ENCODE measurements around the gene PHLDB3. TPM values are rescaled to one million over a fixed set of nuclear protein-coding genes. Genes with fewer than 3 reads are reported as not detected.

The PHLDB3 gene
- total RNA-seq, 1 experiment from 2014 or later = 9.0 TPM

DNA sequence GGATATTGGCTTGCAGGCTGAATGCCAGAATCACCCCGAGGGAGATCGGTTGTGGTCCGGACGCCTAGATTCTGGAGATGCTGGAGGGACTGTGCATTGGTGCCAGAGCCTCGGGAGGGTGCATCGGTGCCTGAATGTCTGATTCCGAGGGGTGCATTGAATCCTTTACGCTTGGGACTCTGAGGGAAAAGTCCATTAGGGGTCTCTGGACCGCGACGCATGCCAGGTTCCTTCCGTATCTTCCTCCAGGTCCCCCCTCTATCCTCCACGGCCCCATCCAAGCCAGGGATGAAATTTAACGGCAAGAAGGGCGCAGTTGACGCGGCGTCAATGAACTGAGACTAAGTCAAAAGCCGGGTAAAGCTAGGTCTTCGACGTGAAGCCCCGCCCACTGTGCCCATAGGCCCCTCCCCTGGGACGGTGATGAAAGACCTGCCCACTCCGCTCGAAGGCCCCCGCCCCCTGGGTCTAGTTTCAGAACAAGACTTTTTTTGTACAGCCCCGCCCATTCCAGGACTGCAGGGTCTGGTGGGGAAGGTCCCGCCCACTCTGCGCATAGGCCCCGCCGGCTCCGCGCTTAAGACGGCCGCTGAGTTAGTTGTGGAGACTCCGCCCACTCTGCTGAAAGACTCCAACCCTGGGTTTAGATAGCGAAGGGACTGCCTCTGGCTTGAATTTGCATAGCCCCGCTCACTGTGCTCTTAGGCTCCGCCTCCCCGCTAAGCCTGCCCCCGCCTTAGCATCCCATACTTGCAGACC is 29.2 kb upstream of the PHLDB3 start:
- DNase-seq (ENCODE audit: low spot score) = peak; percentile 100
- no TSS peak for BruUV-seq (replicated peaks)
- POLR2A ChIA-PET (ENCODE audit: low non-redundant PET) = interaction anchor here (0.7 kb wide), 1 partner anchor 62 kb away, joined by 4 read pairs; the partner anchor contains the start of gene IRGQ
- Histone ChIP-seq H3K27me3 (replicated peaks; ENCODE audit: insufficient read depth, low read depth, low read length, poor library complexity) (no peaks in the 10 kb centered on the region), H3K9me3 (ENCODE audit: low read depth, low read length, poor library complexity, severe bottlenecking) (peaks cover 1% of the 10 kb centered on the region), H3K36me3 (ENCODE audit: insufficient read depth, low read length, poor library complexity, severe bottlenecking) (peaks cover 8% of the 10 kb centered on the region), H3K4me3 (ENCODE audit: low read depth, low read length, poor library complexity, severe bottlenecking) (peak overlapping the region; percentile 63), H3K27ac (ENCODE audit: low read depth, low read length, poor library complexity, severe bottlenecking) (peak overlapping the region; percentile 86), H3K4me1 (ENCODE audit: insufficient read depth, low read length, poor library complexity, severe bottlenecking) (peaks cover 13% of the 10 kb centered on the region)
- CTCF ChIA-PET = interaction anchor here (0.5 to 1.7 kb wide), 4 partner anchors 14 to 88 kb away, joined by 3 to 7 read pairs (median 4); no protein-coding TSS in a partner anchor
- TF ChIP-seq EZH2 (IDR thresholded peaks at IDR 0.05; ENCODE audit: borderline replicate concordance, low read depth, low read length, poor library complexity, severe bottlenecking) = no peak
- TF ChIP-seq, protein P1, sequence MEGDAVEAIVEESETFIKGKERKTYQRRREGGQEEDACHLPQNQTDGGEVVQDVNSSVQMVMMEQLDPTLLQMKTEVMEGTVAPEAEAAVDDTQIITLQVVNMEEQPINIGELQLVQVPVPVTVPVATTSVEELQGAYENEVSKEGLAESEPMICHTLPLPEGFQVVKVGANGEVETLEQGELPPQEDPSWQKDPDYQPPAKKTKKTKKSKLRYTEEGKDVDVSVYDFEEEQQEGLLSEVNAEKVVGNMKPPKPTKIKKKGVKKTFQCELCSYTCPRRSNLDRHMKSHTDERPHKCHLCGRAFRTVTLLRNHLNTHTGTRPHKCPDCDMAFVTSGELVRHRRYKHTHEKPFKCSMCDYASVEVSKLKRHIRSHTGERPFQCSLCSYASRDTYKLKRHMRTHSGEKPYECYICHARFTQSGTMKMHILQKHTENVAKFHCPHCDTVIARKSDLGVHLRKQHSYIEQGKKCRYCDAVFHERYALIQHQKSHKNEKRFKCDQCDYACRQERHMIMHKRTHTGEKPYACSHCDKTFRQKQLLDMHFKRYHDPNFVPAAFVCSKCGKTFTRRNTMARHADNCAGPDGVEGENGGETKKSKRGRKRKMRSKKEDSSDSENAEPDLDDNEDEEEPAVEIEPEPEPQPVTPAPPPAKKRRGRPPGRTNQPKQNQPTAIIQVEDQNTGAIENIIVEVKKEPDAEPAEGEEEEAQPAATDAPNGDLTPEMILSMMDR (conservative IDR thresholded peaks at IDR 0.05; ENCODE audit: low read depth, low read length) = no peak
- intact Hi-C loops (cut with micrococcal nuclease; ENCODE audit: unreplicated experiment) = loop anchor here (2.0 to 10.0 kb wide), 2 partner anchors 63 to 131 kb away; partner anchors contain the start of genes IRGQ and ZNF576

DNA sequence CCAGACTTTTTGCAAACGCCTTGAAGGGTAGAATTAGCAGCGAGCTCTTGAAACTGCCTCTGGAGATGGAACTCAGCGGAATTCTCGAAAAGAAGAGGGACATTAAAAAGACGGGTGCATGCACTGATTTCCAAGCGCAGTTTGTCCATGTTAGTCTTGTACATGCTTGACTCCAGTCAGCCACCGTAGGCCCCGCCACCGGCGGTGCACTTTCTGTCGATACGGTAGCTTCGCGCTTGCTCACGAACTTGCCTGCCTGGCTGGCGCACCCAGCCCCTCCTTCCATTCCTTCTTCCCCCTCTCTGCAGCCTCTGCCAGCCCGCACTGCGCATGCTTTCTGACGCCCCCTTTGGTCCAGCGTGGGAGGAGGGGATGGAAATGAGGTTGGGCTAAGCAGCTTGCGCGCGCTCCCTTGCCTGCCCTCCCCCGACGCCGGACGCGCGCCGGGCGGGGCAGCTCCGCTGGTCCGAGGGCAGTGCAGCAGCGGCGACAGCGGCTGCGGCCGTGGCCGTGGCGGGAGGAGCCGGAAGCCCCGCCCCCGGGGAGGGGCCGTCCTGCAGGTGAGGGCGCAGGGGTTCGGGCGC is 28.5 kb upstream of the PHLDB3 start, which contains the start of gene ZNF575:
TSS of gene ZNF575 (plus strand) at position 227 of the 584 bp plus-strand sequence. CDS start 1,235 bp downstream, outside the sequence.
- peak within 1 kb of the TSS; percentile 86 for H3K27ac ChIP-seq (ENCODE audit: low read depth, low read length, poor library complexity, severe bottlenecking)
- DNase-seq (ENCODE audit: low spot score) = peak; percentile 97
- no peaks in the 10 kb centered on the region for H3K27me3 ChIP-seq (replicated peaks; ENCODE audit: insufficient read depth, low read depth, low read length, poor library complexity)
- TF ChIP-seq, protein P1 (conservative IDR thresholded peaks at IDR 0.05; ENCODE audit: low read depth, low read length) = no peak
- no peak for TF ChIP-seq EZH2 (IDR thresholded peaks at IDR 0.05; ENCODE audit: borderline replicate concordance, low read depth, low read length, poor library complexity, severe bottlenecking)
- intact Hi-C loops (cut with micrococcal nuclease; ENCODE audit: unreplicated experiment) = loop anchor here (2.0 to 10.0 kb wide), 2 partner anchors 64 to 132 kb away; partner anchors contain the start of genes IRGQ and ZNF576
- H3K4me3 ChIP-seq (ENCODE audit: low read depth, low read length, poor library complexity, severe bottlenecking) = peak within 1 kb of the TSS; percentile 63
- POLR2A ChIA-PET (ENCODE audit: low non-redundant PET) = no interaction called here
- CTCF ChIA-PET = interaction anchor here (0.7 to 1.7 kb wide), 3 partner anchors 13 to 86 kb away, joined by 3 to 7 read pairs (median 4); no protein-coding TSS in a partner anchor
- peaks cover 15% of the 10 kb centered on the region for H3K4me1 ChIP-seq (ENCODE audit: insufficient read depth, low read length, poor library complexity, severe bottlenecking)
- H3K9me3 ChIP-seq (ENCODE audit: low read depth, low read length, poor library complexity, severe bottlenecking) = no peaks in the 10 kb centered on the region
- peaks cover 1% of the 10 kb centered on the region for H3K36me3 ChIP-seq (ENCODE audit: insufficient read depth, low read length, poor library complexity, severe bottlenecking)
- BruUV-seq (replicated peaks) = no TSS peak

DNA sequence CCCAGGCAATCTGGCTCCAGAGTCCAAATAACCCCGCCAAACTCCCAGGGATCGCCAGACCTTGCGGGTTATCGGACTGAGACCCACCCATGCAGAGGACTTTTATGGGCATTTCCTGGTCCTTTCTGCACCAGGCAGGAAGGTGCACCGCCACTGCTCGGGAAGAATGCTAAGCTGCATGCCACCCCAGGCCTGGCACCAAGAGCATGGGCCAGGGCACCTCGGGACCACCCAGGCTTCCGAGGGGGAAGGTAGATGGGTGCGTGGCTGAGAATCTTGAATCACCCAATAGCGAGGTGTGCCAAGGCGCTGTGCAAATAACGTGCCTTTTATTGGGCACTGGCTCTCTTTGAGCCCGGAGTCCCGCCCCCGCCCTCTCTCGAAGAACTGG is 28.0 kb upstream of the PHLDB3 start:
- Histone ChIP-seq H3K9me3 (ENCODE audit: low read depth, low read length, poor library complexity, severe bottlenecking) (no peaks in the 10 kb centered on the region), H3K4me1 (ENCODE audit: insufficient read depth, low read length, poor library complexity, severe bottlenecking) (peaks cover 20% of the 10 kb centered on the region), H3K4me3 (ENCODE audit: low read depth, low read length, poor library complexity, severe bottlenecking) (peak overlapping the region; percentile 63), H3K36me3 (ENCODE audit: insufficient read depth, low read length, poor library complexity, severe bottlenecking) (no peaks in the 10 kb centered on the region), H3K27ac (ENCODE audit: low read depth, low read length, poor library complexity, severe bottlenecking) (peak overlapping the region; percentile 86), H3K27me3 (replicated peaks; ENCODE audit: insufficient read depth, low read depth, low read length, poor library complexity) (no peaks in the 10 kb centered on the region)
- TF ChIP-seq, protein P1 (conservative IDR thresholded peaks at IDR 0.05; ENCODE audit: low read depth, low read length) = no peak
- TF ChIP-seq EZH2 (IDR thresholded peaks at IDR 0.05; ENCODE audit: borderline replicate concordance, low read depth, low read length, poor library complexity, severe bottlenecking) = no peak
- POLR2A ChIA-PET (ENCODE audit: low non-redundant PET) = interaction anchor here (0.5 kb wide), 1 partner anchor 25 kb away, joined by 3 read pairs; no protein-coding TSS in a partner anchor
- no TSS peak for BruUV-seq (replicated peaks)
- CTCF ChIA-PET = interaction anchor here (1.7 kb wide), 1 partner anchor 13 kb away, joined by 7 read pairs; no protein-coding TSS in a partner anchor
- intact Hi-C loops (cut with micrococcal nuclease; ENCODE audit: unreplicated experiment) = loop anchor here (2.0 to 10.0 kb wide), 2 partner anchors 64 to 132 kb away; partner anchors contain the start of genes IRGQ and ZNF576
- no peak for DNase-seq (ENCODE audit: low spot score)

All from A673 (cell line).